GM12878 (cell line): ENCODE results near the gene NOS3. TPM values are rescaled to one million over a fixed set of nuclear protein-coding genes. Genes with fewer than 3 reads are reported as not detected.

Experiments
- ATAC-seq: fragments of 200-7000 bp; cut with Tn5 transposase; 3 replicates; pipeline ENCODE4 v1.9.1; 2020; ENCODE audit warnings: mild to moderate bottlenecking, moderate library complexity
- Bru-seq: library from RNA; stranded (reverse); fragments of 400-500 nt; gene quantifications from one replicate; lab custom pipeline; 2021; lab: Mats Ljungman, UMichigan
- BruChase-seq, 2 experiments: library from RNA; stranded (reverse); fragments of 400-500 nt; gene quantifications; one replicate each; lab custom pipeline; 2021; lab: Mats Ljungman, UMichigan
- BruUV-seq: library from RNA; stranded (reverse); fragments of 400-500 nt; replicated peaks from 2 replicates; lab custom pipeline; 2021; lab: Mats Ljungman, UMichigan
- CTCF ChIA-PET: fragments of 300-600 bp; sonication (Branson Sonifier 250); formaldehyde crosslinking; extraction: SDS; loops from one replicate; lab custom pipeline; 2021; ENCODE audit warnings: inconsistent platforms; lab: Yijun Ruan, JAX
- POLR2A ChIA-PET: fragments of 350-600 bp; formaldehyde crosslinking; extraction: SDS; loops from one replicate; lab custom pipeline; 2021; ENCODE audit warnings: inconsistent platforms; lab: Charles Lee
- RAD21 ChIA-PET: fragments of 300-600 bp; sonication (Branson Sonifier 250); formaldehyde crosslinking; loops from one replicate; lab custom pipeline; 2023; ENCODE audit warnings: antibody characterized with exemption; ENCODE audit not compliant: unreplicated experiment; lab: Charles Lee
- SMC1A ChIA-PET: fragments of 300-600 bp; sonication (Branson Sonifier 250); formaldehyde crosslinking; loops from one replicate; lab custom pipeline; 2023; ENCODE audit not compliant: unreplicated experiment, uncharacterized antibody; lab: Charles Lee
- DNase-seq: peaks from one replicate; pipeline ENCODE4 v3.0.0-alpha.2; 2011; ENCODE audit warnings: low read depth, low spot score
- FAIRE-seq: peaks from 3 replicates; lab custom pipeline; 2011; peaks lifted over from hg19 to GRCh38; lab: Jason Lieb, UNC
- H2AFZ ChIP-seq: 2 replicates; pipeline ENCODE4 v1.6.0; 2011; ENCODE audit warnings: low read depth, low read length, control low read depth; ENCODE audit not compliant: control insufficient read depth
- H3K27ac ChIP-seq: 2 replicates; pipeline ENCODE4 v1.5.1; 2011; ENCODE audit warnings: control low read depth; ENCODE audit not compliant: control insufficient read depth, insufficient read depth
- H3K27me3 ChIP-seq, 2 experiments: replicated peaks in 1 of 2; 2 replicates each; pipeline versions ENCODE4 v1.6.0 to v1.6.1; 2011; ENCODE audit warnings: low read length in 1 of 2; ENCODE audit not compliant: control insufficient read depth in 2 of 2, insufficient read depth in 2 of 2
- H3K36me3 ChIP-seq, 2 experiments: 2 replicates each; pipeline ENCODE4 v1.5.1; 2011; ENCODE audit warnings: low read length in 1 of 2; ENCODE audit not compliant: control insufficient read depth in 2 of 2, insufficient read depth in 2 of 2
- H3K4me1 ChIP-seq: 2 replicates; pipeline ENCODE4 v1.6.1; 2011; ENCODE audit warnings: mild to moderate bottlenecking, low read length, moderate library complexity, mixed read lengths; ENCODE audit not compliant: control insufficient read depth, insufficient read depth
- H3K4me2 ChIP-seq: 2 replicates; pipeline ENCODE4 v1.6.0; 2011; ENCODE audit warnings: control low read depth; ENCODE audit not compliant: control insufficient read depth, insufficient read depth
- H3K4me3 ChIP-seq: fragments of 200-600 bp; sonication (generic); 2 replicates; pipeline ENCODE4 v1.5.1; 2016
- H3K79me2 ChIP-seq: 2 replicates; pipeline ENCODE4 v1.6.0; 2011; ENCODE audit warnings: low read length; ENCODE audit not compliant: control insufficient read depth, insufficient read depth
- H3K9ac ChIP-seq: 2 replicates; pipeline ENCODE4 v1.8.0; 2011; ENCODE audit warnings: low read length, control low read depth, mixed read lengths; ENCODE audit not compliant: control insufficient read depth, insufficient read depth
- H3K9me3 ChIP-seq: replicated peaks from 3 replicates; pipeline ENCODE4 v1.5.1; 2011; ENCODE audit warnings: mild to moderate bottlenecking, low read length; ENCODE audit not compliant: control insufficient read depth, insufficient read depth
- H4K20me1 ChIP-seq: 2 replicates; pipeline ENCODE4 v1.6.0; 2011; ENCODE audit not compliant: control insufficient read depth, insufficient read depth
- DPF2 ChIP-seq: fragments of 450-650 bp; IDR thresholded peaks from 2 replicates; pipeline ENCODE4 v1.6.1; 2017; ENCODE audit warnings: mild to moderate bottlenecking
- EED ChIP-seq: sonication (generic); IDR thresholded peaks from 2 replicates; pipeline ENCODE4 v1.6.1; 2016; ENCODE audit warnings: antibody characterized with exemption, low read depth
- NFIC ChIP-seq: IDR thresholded peaks from 2 replicates; pipeline ENCODE4 v1.6.1; 2012; ENCODE audit warnings: low read depth, mild to moderate bottlenecking, inconsistent platforms, low read length, moderate library complexity
- NFYB ChIP-seq: IDR thresholded peaks from 2 replicates; pipeline ENCODE4 v1.6.1; 2011; ENCODE audit warnings: low read depth, mild to moderate bottlenecking, low read length, improper control_type of control experiment, moderate library complexity; ENCODE audit not compliant: insufficient read depth
- NR2C1 ChIP-seq: fragments of 450-650 bp; IDR thresholded peaks from 2 replicates; pipeline ENCODE4 v1.6.1; 2017; ENCODE audit warnings: antibody characterized with exemption, mild to moderate bottlenecking, moderate library complexity
- YBX1 ChIP-seq: fragments of 450-650 bp; IDR thresholded peaks from 2 replicates; pipeline ENCODE4 v1.6.1; 2016; ENCODE audit warnings: antibody characterized with exemption
- YY1 ChIP-seq: IDR thresholded peaks from 2 replicates; pipeline ENCODE4 v1.6.1; 2011; ENCODE audit warnings: low read depth, mild to moderate bottlenecking, low read length
- ZBTB33 ChIP-seq: fragments of 450-650 bp; IDR thresholded peaks from 2 replicates; pipeline ENCODE4 v1.6.1; 2017; ENCODE audit warnings: mild to moderate bottlenecking
- WGBS: methylation state at CpG from one replicate; pipeline ENCODE4 v1.1.6; 2016; ENCODE audit warnings: low lambda C conversion rate; ENCODE audit not compliant: insufficient replicate concordance, insufficient coverage; ENCODE audit errors: missing lambda C conversion rate; 5-methylcytosine and 5-hydroxymethylcytosine counted together
- in situ Hi-C: fragments of 300-500 bp; cut with MboI; formaldehyde crosslinking; loops from 9 replicates; pipeline ENCODE4 v1.14.3; 2018; ENCODE audit warnings: mixed read lengths
- intact Hi-C: fragments of 100-400 bp; cut with micrococcal nuclease; formaldehyde crosslinking; loops from one replicate; pipeline ENCODE4 v1.14.2; 2022; ENCODE audit not compliant: unreplicated experiment
- long read RNA-seq, 2 experiments: library from polyadenylated mRNA; unstranded; transcript quantifications; one replicate each; pipeline ENCODE4 v2.0.0, GENCODE V29; 2019 to 2020
- polyA minus RNA-seq, 3 experiments: library from RNA; depleted of rRNA, polyadenylated mRNA; stranded (reverse); fragments of >200 nt; gene quantifications; 2 replicates each; pipeline ENCODE4 v1.2.3, GENCODE V29; 2011
- polyA plus RNA-seq, 11 experiments: library from polyadenylated mRNA; depleted of rRNA in 4 of 11; unstranded in 6 of 11; stranded (reverse) in 5 of 11; fragments of >200 nt; fragmentation: Nextera tagmentation in 4 of 11; fragmentation: Illumina TruSeq in 1 of 11; extraction: Ambion mirVana in 4 of 11; extraction: Trizol in 1 of 11; gene quantifications; 1 replicate in 1 of 11; 2 replicates in 10 of 11; pipeline versions ENCODE4 v1.2.1 to v1.2.3, GENCODE V29; 2011 to 2016; ENCODE audit warnings: inconsistent platforms in 2 of 11, missing spikeins in 2 of 11, low read depth in 1 of 11
- total RNA-seq, 4 experiments: library from RNA; depleted of rRNA in 3 of 4; stranded (reverse); fragments of >200 nt in 3 of 4; fragmentation: Illumina TruSeq in 1 of 4; extraction: Trizol in 1 of 4; gene quantifications; 2 replicates each; pipeline versions ENCODE4 v1.2.1 to v1.2.3, GENCODE V29; 2013 to 2021
- TF ChIP-seq, protein P1 (sequence below): fragments of 450-650 bp; IDR thresholded peaks from 2 replicates; pipeline ENCODE4 v1.6.1; 2018; ENCODE audit warnings: mild to moderate bottlenecking, low read depth, moderate library complexity; ENCODE audit not compliant: partially characterized antibody
- TF ChIP-seq, protein P2 (sequence below), 3 experiments: IDR thresholded peaks in 2 of 3; conservative IDR thresholded peaks in 1 of 3; 2 replicates each; pipeline ENCODE4 v1.5.1; 2011; ENCODE audit warnings: low read depth in 3 of 3, low read length in 3 of 3, mild to moderate bottlenecking in 3 of 3, control low read depth in 2 of 3, moderate library complexity in 2 of 3, inconsistent platforms in 1 of 3, mixed read lengths in 1 of 3; ENCODE audit not compliant: control insufficient read depth in 2 of 3, insufficient read depth in 1 of 3; ENCODE audit errors: extremely low read depth in 1 of 3

Gene NOS3
- total RNA-seq (2013; cell fraction: nucleolus; rRNA removed): 3.4 and 7.9 TPM in 2 replicates
- total RNA-seq (2014; rRNA removed) (0.06 and 0.16 TPM in 2 replicates), total RNA-seq (2014; rRNA removed; fragmentation: Illumina TruSeq; extraction: Trizol) (0.05 and 0.09 TPM in 2 replicates), total RNA-seq (2021) (0.32 and 0.92 TPM in 2 replicates), polyA plus RNA-seq (2011; rRNA removed) (0.30 and 0.42 TPM in 2 replicates), polyA plus RNA-seq (2014; fragmentation: Illumina TruSeq; extraction: Trizol) (0.06 TPM in 1 of 2 replicates, not detected in the other), polyA plus RNA-seq (2014; fragmentation: Nextera tagmentation; extraction: Ambion mirVana) (not detected), polyA plus RNA-seq (2014; rRNA removed) (0.33 and 0.56 TPM in 2 replicates), polyA plus RNA-seq (2016; fragmentation: Nextera tagmentation; extraction: Ambion mirVana) (under 1 TPM in 1 of 2 experiments, not detected in 1; 0.70 TPM), polyA minus RNA-seq (2011; rRNA and poly(A)+ RNA removed) (1.2 and 2.5 TPM in 2 replicates), Bru-seq, nascent RNA (percentile 25 among the genes with signal in this experiment), BruChase-seq, experiment 1, labeled RNA remaining after a 6-hour chase (percentile 22 among the genes with signal in this experiment), BruChase-seq, experiment 2, labeled RNA remaining after a 2-hour chase (percentile 13 among the genes with signal in this experiment)
- not detected for polyA plus RNA-seq (2011; ENCODE audit: low read depth)
- 1.1 and 1.4 TPM in 2 replicates for polyA plus RNA-seq (2011; cell fraction: cytosol; rRNA removed)
- polyA plus RNA-seq (2011; cell fraction: nucleus; rRNA removed): 1.9 and 2.4 TPM in 2 replicates
- polyA plus RNA-seq (2012): 0.11 and 0.32 TPM in 2 replicates
- 1.1 and 1.5 TPM in 2 replicates for polyA minus RNA-seq (2011; cell fraction: cytosol; rRNA and poly(A)+ RNA removed)
- polyA minus RNA-seq (2011; cell fraction: nucleus; rRNA and poly(A)+ RNA removed): 0.12 and 1.1 TPM in 2 replicates
- long read RNA-seq, experiment 1: 0 reads
- long read RNA-seq, experiment 2: 0 reads

GRCh38 chr7:150990416-150991186 lies at the start of gene NOS3:
TSS of gene NOS3 (plus strand) at chr7:150991017. CDS start at chr7:150993804, 2,787 bp downstream.
- Histone ChIP-seq H3K27me3 (peaks cover 0 to 3% of the 10 kb centered on the region in 2 experiments; a peak in 2 of 4 replicates), H4K20me1 (no peaks in the 10 kb centered on the region), H3K9me3 (no peaks in the 10 kb centered on the region; the same call in 2 of the 3 replicates), H3K4me1 (no peaks in the 10 kb centered on the region; the same call in 1 of the 2 replicates), H3K4me3 (no peak within 1 kb of the TSS), H2AFZ (no peak within 1 kb of the TSS), H3K4me2 (no peak within 1 kb of the TSS), H3K9ac (no peak within 1 kb of the TSS), H3K79me2 (no peaks in the 10 kb centered on the region), H3K27ac (no peak within 1 kb of the TSS), H3K36me3 (no peaks in the 10 kb centered on the region)
- ChIA-PET CTCF (interaction anchor here (0.5 to 2.6 kb wide), 8 partner anchors 18 to 231 kb away, joined by 3 to 10 read pairs (median 3); no protein-coding TSS in a partner anchor), SMC1A (interaction anchor here (0.7 to 1.0 kb wide), 2 partner anchors 18 to 92 kb away, joined by 3 read pairs; no protein-coding TSS in a partner anchor), POLR2A (no interaction called here), RAD21 (no interaction called here)
- no peak for TF ChIP-seq YBX1
- no peak for TF ChIP-seq EED
- TF ChIP-seq, protein P1, sequence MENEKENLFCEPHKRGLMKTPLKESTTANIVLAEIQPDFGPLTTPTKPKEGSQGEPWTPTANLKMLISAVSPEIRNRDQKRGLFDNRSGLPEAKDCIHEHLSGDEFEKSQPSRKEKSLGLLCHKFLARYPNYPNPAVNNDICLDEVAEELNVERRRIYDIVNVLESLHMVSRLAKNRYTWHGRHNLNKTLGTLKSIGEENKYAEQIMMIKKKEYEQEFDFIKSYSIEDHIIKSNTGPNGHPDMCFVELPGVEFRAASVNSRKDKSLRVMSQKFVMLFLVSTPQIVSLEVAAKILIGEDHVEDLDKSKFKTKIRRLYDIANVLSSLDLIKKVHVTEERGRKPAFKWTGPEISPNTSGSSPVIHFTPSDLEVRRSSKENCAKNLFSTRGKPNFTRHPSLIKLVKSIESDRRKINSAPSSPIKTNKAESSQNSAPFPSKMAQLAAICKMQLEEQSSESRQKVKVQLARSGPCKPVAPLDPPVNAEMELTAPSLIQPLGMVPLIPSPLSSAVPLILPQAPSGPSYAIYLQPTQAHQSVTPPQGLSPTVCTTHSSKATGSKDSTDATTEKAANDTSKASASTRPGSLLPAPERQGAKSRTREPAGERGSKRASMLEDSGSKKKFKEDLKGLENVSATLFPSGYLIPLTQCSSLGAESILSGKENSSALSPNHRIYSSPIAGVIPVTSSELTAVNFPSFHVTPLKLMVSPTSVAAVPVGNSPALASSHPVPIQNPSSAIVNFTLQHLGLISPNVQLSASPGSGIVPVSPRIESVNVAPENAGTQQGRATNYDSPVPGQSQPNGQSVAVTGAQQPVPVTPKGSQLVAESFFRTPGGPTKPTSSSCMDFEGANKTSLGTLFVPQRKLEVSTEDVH: no peak
- no peak for TF ChIP-seq DPF2
- TF ChIP-seq, protein P2, sequence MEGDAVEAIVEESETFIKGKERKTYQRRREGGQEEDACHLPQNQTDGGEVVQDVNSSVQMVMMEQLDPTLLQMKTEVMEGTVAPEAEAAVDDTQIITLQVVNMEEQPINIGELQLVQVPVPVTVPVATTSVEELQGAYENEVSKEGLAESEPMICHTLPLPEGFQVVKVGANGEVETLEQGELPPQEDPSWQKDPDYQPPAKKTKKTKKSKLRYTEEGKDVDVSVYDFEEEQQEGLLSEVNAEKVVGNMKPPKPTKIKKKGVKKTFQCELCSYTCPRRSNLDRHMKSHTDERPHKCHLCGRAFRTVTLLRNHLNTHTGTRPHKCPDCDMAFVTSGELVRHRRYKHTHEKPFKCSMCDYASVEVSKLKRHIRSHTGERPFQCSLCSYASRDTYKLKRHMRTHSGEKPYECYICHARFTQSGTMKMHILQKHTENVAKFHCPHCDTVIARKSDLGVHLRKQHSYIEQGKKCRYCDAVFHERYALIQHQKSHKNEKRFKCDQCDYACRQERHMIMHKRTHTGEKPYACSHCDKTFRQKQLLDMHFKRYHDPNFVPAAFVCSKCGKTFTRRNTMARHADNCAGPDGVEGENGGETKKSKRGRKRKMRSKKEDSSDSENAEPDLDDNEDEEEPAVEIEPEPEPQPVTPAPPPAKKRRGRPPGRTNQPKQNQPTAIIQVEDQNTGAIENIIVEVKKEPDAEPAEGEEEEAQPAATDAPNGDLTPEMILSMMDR (IDR thresholded peaks at IDR 0.05 in 2 of 3, conservative IDR thresholded peaks at IDR 0.05 in 1 of 3; ENCODE audit: control insufficient read depth in 2 of 3, extremely low read depth in 1 of 3, insufficient read depth in 1 of 3, low read depth in 3 of 3, low read length in 3 of 3): no peak
- no peak for TF ChIP-seq NFYB
- TF ChIP-seq NFIC: no peak
- no peak for TF ChIP-seq YY1
- no peak for TF ChIP-seq ZBTB33
- no peak for TF ChIP-seq NR2C1
- DNase-seq (no peak), ATAC-seq (no peak), FAIRE-seq (no peak)
- BruUV-seq: no TSS peak
- intact Hi-C loops (no loop called here), in situ Hi-C loops (no loop called here)
- 32% methylated on average over 12 of the region's 12 CpGs for WGBS
